ENCODE measurements around the gene SEPTIN1.
A peak's percentile ranks its signal among the peaks of the same experiment; 100 is the strongest.

Gene SEPTIN1

DNA sequence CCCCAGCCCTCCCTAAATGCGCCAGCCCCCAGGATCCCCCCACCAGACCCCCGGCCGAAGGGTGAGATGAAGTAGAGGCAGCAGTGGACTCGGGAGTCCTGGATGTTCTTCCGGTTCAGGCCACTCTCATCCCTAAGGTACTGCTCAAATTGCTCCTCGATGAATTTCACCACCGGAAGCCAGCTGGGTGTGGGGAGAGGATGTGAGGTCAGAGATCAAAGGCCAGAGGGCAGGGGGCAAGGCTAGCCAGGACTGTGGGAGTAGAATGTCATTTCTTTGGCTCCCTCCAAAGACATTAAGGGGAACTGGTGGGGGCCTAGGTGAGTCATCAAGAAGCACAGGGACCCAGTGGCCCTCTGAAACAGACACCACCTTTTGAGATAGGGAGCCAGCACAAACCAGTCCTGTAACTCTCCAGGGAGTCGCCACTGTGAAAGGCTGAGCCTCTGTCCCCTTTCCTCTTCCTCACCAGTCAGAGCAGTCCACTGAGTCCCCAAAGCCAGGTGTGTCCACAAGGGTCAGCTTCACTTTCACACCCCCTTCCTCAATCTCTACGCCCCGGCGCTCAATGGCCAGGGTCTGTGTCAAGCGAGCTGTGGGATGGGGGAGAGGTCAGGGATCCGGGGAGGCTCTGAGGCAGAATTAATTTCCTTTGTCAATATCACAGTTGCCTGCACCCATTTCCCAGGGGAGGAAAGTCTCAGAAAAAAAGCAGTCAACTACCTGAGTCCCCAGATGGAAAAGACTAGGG lies 895 bp downstream of the SEPTIN1 start:
- Histone ChIP-seq H3K36me3 (replicated peaks) (no peaks in the 10 kb centered on the region), H3K4me3 (ENCODE audit: low read depth, low read length) (no peak overlapping the region), H3K27ac (no peak overlapping the region), H3K27me3 (replicated peaks) (no peaks in the 10 kb centered on the region)
- in situ Hi-C loops (cut with HindIII; ENCODE audit: low pct_ligation_motif_present, low sequenced_read_pairs): no loop called here
- TF ChIP-seq, protein P1, sequence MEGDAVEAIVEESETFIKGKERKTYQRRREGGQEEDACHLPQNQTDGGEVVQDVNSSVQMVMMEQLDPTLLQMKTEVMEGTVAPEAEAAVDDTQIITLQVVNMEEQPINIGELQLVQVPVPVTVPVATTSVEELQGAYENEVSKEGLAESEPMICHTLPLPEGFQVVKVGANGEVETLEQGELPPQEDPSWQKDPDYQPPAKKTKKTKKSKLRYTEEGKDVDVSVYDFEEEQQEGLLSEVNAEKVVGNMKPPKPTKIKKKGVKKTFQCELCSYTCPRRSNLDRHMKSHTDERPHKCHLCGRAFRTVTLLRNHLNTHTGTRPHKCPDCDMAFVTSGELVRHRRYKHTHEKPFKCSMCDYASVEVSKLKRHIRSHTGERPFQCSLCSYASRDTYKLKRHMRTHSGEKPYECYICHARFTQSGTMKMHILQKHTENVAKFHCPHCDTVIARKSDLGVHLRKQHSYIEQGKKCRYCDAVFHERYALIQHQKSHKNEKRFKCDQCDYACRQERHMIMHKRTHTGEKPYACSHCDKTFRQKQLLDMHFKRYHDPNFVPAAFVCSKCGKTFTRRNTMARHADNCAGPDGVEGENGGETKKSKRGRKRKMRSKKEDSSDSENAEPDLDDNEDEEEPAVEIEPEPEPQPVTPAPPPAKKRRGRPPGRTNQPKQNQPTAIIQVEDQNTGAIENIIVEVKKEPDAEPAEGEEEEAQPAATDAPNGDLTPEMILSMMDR (IDR thresholded peaks at IDR 0.05; ENCODE audit: low read depth, low read length, missing control alignments): no peak
- no peak for DNase-seq

DNA sequence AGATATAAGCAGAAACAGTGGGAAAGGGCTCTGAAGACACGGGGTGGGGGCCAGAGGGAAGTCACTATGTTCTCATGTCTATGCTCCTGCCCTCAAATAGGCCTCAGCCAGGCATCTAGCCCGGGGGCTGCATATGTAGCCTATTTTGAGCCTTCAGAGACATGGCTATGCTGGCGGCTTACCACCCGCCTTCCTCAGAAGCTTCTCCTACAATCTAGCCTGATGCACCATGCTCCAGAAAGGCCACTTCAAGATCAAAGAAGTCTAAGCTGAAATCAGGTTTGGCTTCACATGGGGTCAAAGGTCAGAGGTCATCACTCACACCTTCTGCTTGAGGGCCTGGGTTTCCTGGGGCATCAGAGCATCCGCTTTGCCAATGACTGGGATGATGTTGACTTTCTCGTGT lies 1.6 kb downstream of the SEPTIN1 start:
- TF ChIP-seq, protein P1 (IDR thresholded peaks at IDR 0.05; ENCODE audit: low read depth, low read length, missing control alignments): no peak
- Histone ChIP-seq H3K4me3 (ENCODE audit: low read depth, low read length) (no peak overlapping the region), H3K27ac (no peak overlapping the region), H3K36me3 (replicated peaks) (no peaks in the 10 kb centered on the region), H3K27me3 (replicated peaks) (no peaks in the 10 kb centered on the region)
- in situ Hi-C loops (cut with HindIII; ENCODE audit: low pct_ligation_motif_present, low sequenced_read_pairs): no loop called here
- DNase-seq: no peak

DNA sequence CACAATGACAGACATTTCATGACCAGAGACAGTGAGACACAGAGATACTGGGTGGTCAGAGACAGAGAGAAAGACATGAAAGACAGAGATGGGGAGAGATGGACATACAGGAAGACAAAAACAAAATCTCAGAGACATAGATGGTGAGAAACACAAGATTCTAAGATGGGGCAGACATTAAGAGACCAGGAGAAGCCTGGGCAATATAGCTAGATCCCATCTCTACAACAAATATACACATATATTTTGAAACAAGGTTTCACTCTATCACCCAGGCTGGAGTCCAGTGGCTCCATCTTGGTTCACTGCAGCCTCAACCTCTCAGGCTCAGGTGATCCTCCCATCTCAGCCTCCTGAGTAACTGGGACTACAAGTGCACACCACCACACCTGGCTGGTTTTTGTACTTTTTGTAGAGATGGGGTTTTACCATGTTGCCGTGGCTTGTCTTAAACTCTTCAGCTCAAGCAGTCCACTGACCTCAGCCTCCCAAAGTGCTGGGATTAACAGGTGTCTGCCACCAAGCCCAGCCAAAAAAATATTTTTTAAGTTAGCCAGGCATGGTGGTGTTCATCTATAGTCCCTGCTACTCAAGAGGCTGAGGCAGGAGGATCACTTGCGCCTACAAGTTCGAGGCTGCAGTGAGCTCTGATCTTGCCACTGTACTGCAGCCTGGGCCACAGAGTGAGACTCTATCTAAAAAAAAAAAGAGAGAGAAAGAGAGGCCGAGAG lies 2.1 kb downstream of the SEPTIN1 start:
- no peaks in the 10 kb centered on the region for H3K27me3 ChIP-seq (replicated peaks)
- no peak overlapping the region for H3K27ac ChIP-seq
- in situ Hi-C loops (cut with HindIII; ENCODE audit: low pct_ligation_motif_present, low sequenced_read_pairs): no loop called here
- H3K36me3 ChIP-seq (replicated peaks): no peaks in the 10 kb centered on the region
- TF ChIP-seq, protein P1 (IDR thresholded peaks at IDR 0.05; ENCODE audit: low read depth, low read length, missing control alignments): no peak
- DNase-seq: no peak
- no peak overlapping the region for H3K4me3 ChIP-seq (ENCODE audit: low read depth, low read length)

DNA sequence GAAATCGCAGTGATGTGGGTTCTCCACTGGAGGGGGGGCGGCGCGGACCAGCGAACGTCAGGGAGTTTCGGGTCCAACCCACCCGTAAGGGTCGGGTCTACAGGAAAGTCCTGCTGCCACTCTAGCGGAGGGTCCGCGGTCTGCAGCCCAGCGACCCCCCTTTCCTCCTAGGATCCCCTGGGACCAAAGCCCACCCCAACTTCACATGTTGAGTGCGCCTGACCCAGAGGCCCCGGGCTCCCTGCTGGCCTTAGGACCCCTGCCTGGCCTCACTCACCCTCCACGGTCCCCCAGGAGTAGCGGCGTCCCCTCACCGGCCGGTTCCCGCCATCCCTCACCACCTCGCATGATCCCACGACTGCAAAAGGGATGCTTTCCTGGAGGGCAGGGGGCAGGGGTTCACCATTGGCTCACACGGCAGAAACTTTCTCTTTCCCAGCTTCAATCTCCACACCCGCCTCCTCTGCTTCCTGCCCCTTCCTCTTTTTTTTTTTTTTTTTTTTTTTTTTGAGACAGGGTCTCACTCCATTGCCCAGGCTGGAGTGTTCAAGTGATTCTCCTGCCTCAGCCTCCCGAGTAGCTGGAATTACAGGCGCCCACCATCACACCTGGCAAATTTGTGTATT lies 3.1 kb downstream of the SEPTIN1 start:
- DNase-seq: no peak
- in situ Hi-C loops (cut with HindIII; ENCODE audit: low pct_ligation_motif_present, low sequenced_read_pairs): no loop called here
- no peaks in the 10 kb centered on the region for H3K36me3 ChIP-seq (replicated peaks)
- TF ChIP-seq, protein P1 (IDR thresholded peaks at IDR 0.05; ENCODE audit: low read depth, low read length, missing control alignments): no peak
- no peak overlapping the region for H3K27ac ChIP-seq
- no peaks in the 10 kb centered on the region for H3K27me3 ChIP-seq (replicated peaks)
- peak overlapping the region; percentile 79 for H3K4me3 ChIP-seq (ENCODE audit: low read depth, low read length)

DNA sequence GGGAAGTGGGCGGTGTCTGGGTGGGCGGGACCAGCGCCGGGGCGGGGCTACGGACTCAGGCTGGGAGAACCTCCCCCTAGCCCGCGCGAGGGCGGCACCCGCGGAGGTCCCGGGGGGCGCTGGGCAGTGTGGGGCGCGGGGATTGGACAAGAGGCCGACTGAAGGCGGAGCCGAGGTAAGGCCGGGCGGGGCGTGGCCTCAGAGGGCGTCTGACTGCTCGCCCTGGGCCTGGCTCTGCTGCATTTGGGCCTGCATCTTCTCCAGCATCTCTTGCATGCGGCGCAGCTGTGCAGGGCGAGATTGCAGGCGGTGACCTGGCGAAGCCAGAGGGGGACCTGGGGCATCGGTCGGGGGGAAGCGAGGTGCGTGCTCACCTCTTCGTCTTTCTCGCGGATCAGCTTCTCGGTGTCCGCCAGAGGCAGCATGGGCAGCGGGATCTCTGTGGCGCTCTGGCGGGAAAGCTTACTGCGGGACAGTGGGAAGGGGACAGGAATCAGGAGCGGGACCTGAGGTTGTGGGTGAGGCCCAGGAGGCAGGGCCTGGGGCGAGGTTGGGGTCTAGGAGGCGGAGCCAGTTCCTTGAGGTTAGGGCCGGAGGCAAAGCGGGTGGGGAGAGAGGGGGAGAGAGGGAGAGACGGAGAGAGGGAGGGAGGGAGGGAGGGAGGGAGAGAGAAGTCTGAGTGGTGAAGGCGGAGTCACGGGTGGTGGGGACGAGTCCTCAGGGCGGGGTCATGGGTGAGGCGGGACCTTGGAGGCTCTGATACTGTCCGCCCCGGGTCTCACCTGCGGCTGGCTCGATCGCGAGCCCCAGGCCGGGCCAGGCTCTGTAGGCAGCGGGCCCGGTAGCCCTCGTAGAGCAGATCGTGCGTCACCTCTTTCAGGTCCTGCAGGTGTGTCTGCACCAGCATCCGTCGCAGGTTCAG lies 3.9 kb downstream of the SEPTIN1 start:
- no peaks in the 10 kb centered on the region for H3K36me3 ChIP-seq (replicated peaks)
- DNase-seq: peak; percentile 97
- H3K27ac ChIP-seq: peak overlapping the region; percentile 97
- TF ChIP-seq, protein P1 (IDR thresholded peaks at IDR 0.05; ENCODE audit: low read depth, low read length, missing control alignments): peak; percentile 56
- no peaks in the 10 kb centered on the region for H3K27me3 ChIP-seq (replicated peaks)
- peak overlapping the region; percentile 79 for H3K4me3 ChIP-seq (ENCODE audit: low read depth, low read length)
- in situ Hi-C loops (cut with HindIII; ENCODE audit: low pct_ligation_motif_present, low sequenced_read_pairs): no loop called here

All from brain microvascular endothelial cell (primary cell).